RWPE1 (cell line): Measurements from ENCODE around the gene SLAMF6.

Source experiments
- CTCF ChIA-PET: fragments of 350-600 bp; sonication (Branson Sonifier 250); formaldehyde crosslinking; extraction: SDS; loops from one replicate; lab custom pipeline; 2021; lab: Yijun Ruan, JAX
- POLR2A ChIA-PET: fragments of 400-600 bp; formaldehyde crosslinking; extraction: SDS; loops from one replicate; lab custom pipeline; 2020; ENCODE audit warnings: antibody characterized with exemption; ENCODE audit not compliant: low non-redundant PET; lab: Yijun Ruan, JAX
- DNase-seq: peaks from one replicate; pipeline ENCODE4 v3.0.0; 2012; ENCODE audit warnings: low spot score
- H3K27ac ChIP-seq: fragments of 450-650 bp; 2 replicates; pipeline ENCODE4 v1.5.1; 2017
- CTCF ChIP-seq: fragments of 450-650 bp; conservative IDR thresholded peaks from 2 replicates; pipeline ENCODE4 v1.5.1; 2017; ENCODE audit warnings: low read depth, mild to moderate bottlenecking

Gene SLAMF6

DNA sequence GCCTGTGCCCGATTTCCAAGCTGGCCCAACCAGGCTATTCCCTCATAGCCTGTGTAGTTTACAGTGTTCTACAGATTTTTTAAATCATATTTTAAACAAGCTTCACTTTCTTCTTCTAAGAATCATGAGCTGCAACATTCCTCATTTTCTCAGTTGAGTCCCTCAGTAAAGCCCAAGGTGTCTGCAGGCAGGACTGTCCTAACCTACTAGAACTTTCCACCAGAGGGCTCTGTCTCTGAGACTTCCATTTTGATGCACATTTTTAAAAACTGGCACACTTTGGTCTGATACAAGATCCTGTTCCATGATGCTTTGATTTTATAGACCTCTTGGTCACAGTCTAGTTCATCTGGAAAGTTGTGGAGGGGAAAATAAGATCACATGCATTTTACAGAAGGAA lies 21.6 kb upstream of the SLAMF6 start:
- POLR2A ChIA-PET, result no interaction called here
- CTCF ChIA-PET, result interaction anchor here (0.7 to 1.0 kb wide), 2 partner anchors 21 to 116 kb away, joined by 3 read pairs; no protein-coding TSS in a partner anchor
- DNase-seq, result no peak
- no peak overlapping the region for H3K27ac ChIP-seq
- TF ChIP-seq CTCF, result no peak

- ChIA-PET CTCF (no interaction called here), POLR2A (no interaction called here)
- no peak for TF ChIP-seq CTCF
- no peak for DNase-seq
- no peak overlapping the region for H3K27ac ChIP-seq
These were observed 19.4 kb upstream of the SLAMF6 start for GRCh38 chr1:160542303-160542945.

DNA sequence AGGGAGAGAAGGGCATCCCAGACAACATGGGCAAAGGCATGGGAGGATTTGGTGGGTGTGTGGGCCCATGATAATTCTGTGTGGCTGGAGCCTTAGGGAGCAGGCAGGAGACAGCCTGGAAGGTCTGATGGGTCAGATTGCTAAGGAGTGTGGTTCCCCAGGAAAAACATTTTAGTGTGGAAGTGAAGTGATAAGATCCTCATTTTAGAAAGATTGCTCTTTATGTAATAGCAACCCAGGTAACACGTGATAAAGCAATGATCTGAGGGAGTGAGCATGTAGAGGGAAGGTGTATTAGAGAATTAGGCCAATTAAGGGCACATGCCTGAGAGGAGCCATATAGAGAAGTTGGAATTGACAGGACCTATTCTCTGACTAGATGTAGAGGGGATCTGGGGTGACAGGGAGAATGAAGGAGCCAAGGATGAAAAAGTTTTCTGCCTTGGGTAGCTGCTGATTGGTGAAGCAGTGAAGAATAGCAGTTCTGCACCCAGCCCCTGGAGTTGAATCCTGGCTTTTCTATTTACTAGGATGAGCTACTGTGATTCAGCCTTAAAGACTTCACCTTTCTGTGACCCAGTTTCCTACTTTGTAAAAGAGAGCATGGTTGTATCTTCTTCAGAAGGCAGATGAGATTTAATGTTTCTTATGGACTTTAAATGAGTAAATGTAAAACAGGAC lies 18.7 kb upstream of the SLAMF6 start:
- no peak for TF ChIP-seq CTCF
- DNase-seq, result no peak

DNA sequence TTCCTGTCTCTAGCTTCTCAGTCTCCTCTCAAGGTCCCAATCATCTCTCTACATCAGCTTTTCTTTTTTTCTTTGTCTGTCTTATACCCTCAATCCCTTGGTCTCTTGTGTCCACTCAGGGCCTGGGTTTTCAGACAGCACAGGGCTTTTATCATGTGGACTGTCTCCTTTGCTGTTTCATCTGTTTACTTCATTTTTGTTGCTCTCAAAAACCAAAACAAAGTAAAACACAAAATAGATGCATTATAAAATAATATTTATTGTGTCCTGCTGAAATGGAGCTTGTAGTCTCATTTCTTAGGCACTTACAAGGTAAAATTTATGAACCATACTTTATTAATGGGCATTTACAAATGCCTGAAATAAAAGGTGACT lies 17.8 kb upstream of the SLAMF6 start:
- no peak for TF ChIP-seq CTCF
- no peak overlapping the region for H3K27ac ChIP-seq
- ChIA-PET CTCF (no interaction called here), POLR2A (interaction anchor here (0.7 kb wide), 1 partner anchor 125 kb away, joined by 3 read pairs; no protein-coding TSS in a partner anchor)
- DNase-seq, result no peak

More for the DNA sequence above, 18.7 kb upstream of the SLAMF6 start:
- ChIA-PET CTCF (no interaction called here), POLR2A (no interaction called here)
- no peak overlapping the region for H3K27ac ChIP-seq

GRCh38 chr1:160539990-160540858 lies 17.2 kb upstream of the SLAMF6 start:
- TF ChIP-seq CTCF, result no peak
- H3K27ac ChIP-seq, result no peak overlapping the region
- ChIA-PET POLR2A (interaction anchor here (0.7 kb wide), 1 partner anchor 126 kb away, joined by 3 read pairs; no protein-coding TSS in a partner anchor), CTCF (no interaction called here)
- no peak for DNase-seq

- POLR2A ChIA-PET, result no interaction called here
- CTCF ChIA-PET, result no interaction called here
- no peak for DNase-seq
- no peak for TF ChIP-seq CTCF
- H3K27ac ChIP-seq, result no peak overlapping the region
These were observed 16.6 kb upstream of the SLAMF6 start for GRCh38 chr1:160539684-160539989.
